ENCODE data around the gene SLC39A9. TPM values are rescaled to one million over a fixed set of nuclear protein-coding genes. Genes with fewer than 3 reads are reported as not detected.
"Not testable (repeated sequence)": the region's sequence is repeated elsewhere in the genome, so short reads cannot be mapped to it uniquely, and the experiment has no call there.

Gene SLC39A9
- total RNA-seq, 1 experiment from 2014 or later, result 80.8 TPM

- ATAC-seq, result no peak
- no peak for DNase-seq
- Histone ChIP-seq H3K9me3 (ENCODE audit: low read length) (no peaks in the 10 kb centered on the region), H4K20me1 (ENCODE audit: low read length) (peaks cover 64% of the 10 kb centered on the region), H3K79me2 (ENCODE audit: low read length) (peaks cover 95% of the 10 kb centered on the region), H3K4me1 (ENCODE audit: insufficient read depth, low read length) (no peaks in the 10 kb centered on the region), H2AFZ (ENCODE audit: low read length) (no peak overlapping the region), H3K4me3 (ENCODE audit: low read length) (no peak overlapping the region), H3K9ac (ENCODE audit: low read length) (no peak overlapping the region), H3F3A (ENCODE audit: low read length, unreplicated experiment) (no peaks in the 10 kb centered on the region), H3K27me3 (ENCODE audit: low read length) (no peaks in the 10 kb centered on the region), H3K9me2 (replicated peaks; ENCODE audit: low read length) (no peaks in the 10 kb centered on the region), H3K4me2 (ENCODE audit: low read length) (no peak overlapping the region), H3K36me3 (ENCODE audit: low read depth, low read length) (peaks cover 75% of the 10 kb centered on the region), H3K27ac (ENCODE audit: low read length) (no peak overlapping the region)
- intact Hi-C loops (cut with micrococcal nuclease), result no loop called here
- ChIA-PET CTCF (no interaction called here), POLR2A (ENCODE audit: unreplicated experiment) (interaction anchor here (0.5 kb wide), 1 partner anchor 11 kb away, joined by 3 read pairs; the partner anchor contains the start of gene ERH)
- TF ChIP-seq CTCF (conservative IDR thresholded peaks at IDR 0.05; ENCODE audit: low read depth, low read length) (no peak), EZH2 (IDR thresholded peaks at IDR 0.05; ENCODE audit: low read length, unreplicated experiment) (no peak), EZH2phosphoT487 (IDR thresholded peaks at IDR 0.05; ENCODE audit: borderline replicate concordance, low read length) (no peak)
- no TSS peak for BruUV-seq (replicated peaks)
These were observed 11.2 kb upstream of the SLC39A9 start for GRCh38 chr14:69387311-69387710.

- H3K27me3 ChIP-seq (ENCODE audit: low read length); H3K4me2 ChIP-seq (ENCODE audit: low read length); H3K27ac ChIP-seq (ENCODE audit: low read length); POLR2A ChIA-PET (ENCODE audit: unreplicated experiment); H3F3A ChIP-seq (ENCODE audit: low read length, unreplicated experiment); ATAC-seq; DNase-seq; H2AFZ ChIP-seq (ENCODE audit: low read length); BruUV-seq (replicated peaks); H3K4me3 ChIP-seq (ENCODE audit: low read length); H3K9me3 ChIP-seq (ENCODE audit: low read length); H3K9ac ChIP-seq (ENCODE audit: low read length); H3K9me2 ChIP-seq (replicated peaks; ENCODE audit: low read length); CTCF ChIA-PET; intact Hi-C loops (cut with micrococcal nuclease): not testable (repeated sequence)
- H3K79me2 ChIP-seq (ENCODE audit: low read length), result peaks cover 96% of the 10 kb centered on the region
- peaks cover 59% of the 10 kb centered on the region for H4K20me1 ChIP-seq (ENCODE audit: low read length)
- peaks cover 77% of the 10 kb centered on the region for H3K36me3 ChIP-seq (ENCODE audit: low read depth, low read length)
- H3K4me1 ChIP-seq (ENCODE audit: insufficient read depth, low read length), result peaks cover 12% of the 10 kb centered on the region
These were observed 7.1 kb upstream of the SLC39A9 start for GRCh38 chr14:69391400-69391799.

GRCh38 chr14:69392481-69392880 is 6.0 kb upstream of the SLC39A9 start:
- H3K27me3 ChIP-seq (ENCODE audit: low read length), result no peaks in the 10 kb centered on the region
- DNase-seq (no peak), ATAC-seq (no peak)
- H4K20me1 ChIP-seq (ENCODE audit: low read length), result peaks cover 60% of the 10 kb centered on the region
- H3K4me2 ChIP-seq (ENCODE audit: low read length), result no peak overlapping the region
- H3K9ac ChIP-seq (ENCODE audit: low read length), result no peak overlapping the region
- no peak overlapping the region for H3K27ac ChIP-seq (ENCODE audit: low read length)
- intact Hi-C loops (cut with micrococcal nuclease), result no loop called here
- peaks cover 70% of the 10 kb centered on the region for H3K36me3 ChIP-seq (ENCODE audit: low read depth, low read length)
- ChIA-PET POLR2A (ENCODE audit: unreplicated experiment) (no interaction called here), CTCF (no interaction called here)
- H3K4me3 ChIP-seq (ENCODE audit: low read length), result no peak overlapping the region
- no peak for TF ChIP-seq EZH2 (IDR thresholded peaks at IDR 0.05; ENCODE audit: low read length, unreplicated experiment)
- no peak for TF ChIP-seq EZH2phosphoT487 (IDR thresholded peaks at IDR 0.05; ENCODE audit: borderline replicate concordance, low read length)
- TF ChIP-seq CTCF (conservative IDR thresholded peaks at IDR 0.05; ENCODE audit: low read depth, low read length), result no peak
- H3K9me3 ChIP-seq (ENCODE audit: low read length), result no peaks in the 10 kb centered on the region
- no peaks in the 10 kb centered on the region for H3F3A ChIP-seq (ENCODE audit: low read length, unreplicated experiment)
- H3K9me2 ChIP-seq (replicated peaks; ENCODE audit: low read length), result no peaks in the 10 kb centered on the region
- peaks cover 96% of the 10 kb centered on the region for H3K79me2 ChIP-seq (ENCODE audit: low read length)
- peaks cover 22% of the 10 kb centered on the region for H3K4me1 ChIP-seq (ENCODE audit: insufficient read depth, low read length)
- BruUV-seq (replicated peaks), result no TSS peak
- H2AFZ ChIP-seq (ENCODE audit: low read length), result no peak overlapping the region
